Activated CD8-positive, alpha-beta T cell treated with anti-CD3 and anti-CD28 coated beads, Interleukin-2, amount 10 ng/mL, durations not matched to agents 7 days and 5 days (primary cell): ENCODE results near the gene ZNF442. TPM values are rescaled to one million over a fixed set of nuclear protein-coding genes. Genes with fewer than 3 reads are reported as not detected.
"Not testable (repeated sequence)": the region's sequence is repeated elsewhere in the genome, so short reads cannot be mapped to it uniquely, and the experiment has no call there.

Source experiments
- ATAC-seq: fragments of 150-1000 bp; cut with Tn5 transposase; one replicate; pipeline ENCODE4 v1.10.0; 2021; ENCODE audit warnings: moderate library complexity
- CTCF ChIA-PET: fragments of 350-600 bp; sonication (Branson Sonifier 250); formaldehyde crosslinking; loops from one replicate; lab custom pipeline; 2021; ENCODE audit warnings: antibody characterized with exemption; lab: Charles Lee
- POLR2A ChIA-PET: fragments of 350-600 bp; sonication (Branson Sonifier 250); formaldehyde crosslinking; loops from one replicate; lab custom pipeline; 2021; ENCODE audit warnings: antibody characterized with exemption; lab: Charles Lee
- DNase-seq: peaks from one replicate; pipeline ENCODE4 v3.0.0-alpha.2; 2020
- H3K27ac Mint-ChIP-seq: one replicate; pipeline ENCODE4 v1.8.0; 2021; ENCODE audit warnings: mild to moderate bottlenecking, mixed read lengths
- H3K27me3 Mint-ChIP-seq: one replicate; pipeline ENCODE4 v1.8.0; 2021; ENCODE audit warnings: low read depth, mixed read lengths
- H3K36me3 Mint-ChIP-seq: one replicate; pipeline ENCODE4 v1.8.0; 2021; ENCODE audit warnings: low read depth, mixed read lengths
- H3K4me1 Mint-ChIP-seq: one replicate; pipeline ENCODE4 v1.8.0; 2021; ENCODE audit warnings: low read depth, mixed read lengths
- H3K4me3 Mint-ChIP-seq: one replicate; pipeline ENCODE4 v1.8.0; 2021; ENCODE audit warnings: mild to moderate bottlenecking, mixed read lengths
- H3K9me3 Mint-ChIP-seq: one replicate; pipeline ENCODE4 v1.8.0; 2022; ENCODE audit warnings: mixed read lengths; ENCODE audit not compliant: insufficient read depth
- total RNA-seq, 2 experiments: library from RNA; stranded (reverse); gene quantifications; one replicate each; pipeline ENCODE4 v1.2.3, GENCODE V29; 2021

ZNF442 gene
- total RNA-seq, 2 experiments from 2014 or later: 1.3 to 2.0 TPM

DNA sequence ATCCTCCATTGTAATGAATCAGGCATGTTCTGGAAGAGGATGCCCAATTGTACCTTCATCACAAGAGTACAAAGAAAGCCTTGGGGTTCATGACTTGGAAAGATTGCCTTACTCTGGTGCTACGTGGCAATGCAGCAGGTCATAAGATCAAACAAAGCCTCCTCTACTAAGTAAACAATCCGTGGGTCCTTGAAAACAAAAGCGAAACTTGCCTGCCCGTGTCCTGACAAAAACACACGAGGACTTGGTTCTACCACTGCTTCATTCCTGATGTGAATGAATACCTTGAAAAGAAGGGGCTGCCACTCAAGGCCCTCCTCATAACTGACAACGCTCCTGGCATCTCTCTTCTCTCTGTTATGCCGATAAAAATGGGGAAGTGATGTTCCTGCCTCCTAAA is 50.9 kb downstream of the ZNF442 start:
- ATAC-seq: no peak
- CTCF ChIA-PET: no interaction called here
- no peak overlapping the region for H3K27ac Mint-ChIP-seq
- H3K9me3 Mint-ChIP-seq: peaks cover 27% of the 10 kb centered on the region
- POLR2A ChIA-PET: no interaction called here
- peaks cover 33% of the 10 kb centered on the region for H3K36me3 Mint-ChIP-seq
- DNase-seq: no peak
- H3K27me3 Mint-ChIP-seq: no peaks in the 10 kb centered on the region
- no peak overlapping the region for H3K4me3 Mint-ChIP-seq
- no peaks in the 10 kb centered on the region for H3K4me1 Mint-ChIP-seq

DNA sequence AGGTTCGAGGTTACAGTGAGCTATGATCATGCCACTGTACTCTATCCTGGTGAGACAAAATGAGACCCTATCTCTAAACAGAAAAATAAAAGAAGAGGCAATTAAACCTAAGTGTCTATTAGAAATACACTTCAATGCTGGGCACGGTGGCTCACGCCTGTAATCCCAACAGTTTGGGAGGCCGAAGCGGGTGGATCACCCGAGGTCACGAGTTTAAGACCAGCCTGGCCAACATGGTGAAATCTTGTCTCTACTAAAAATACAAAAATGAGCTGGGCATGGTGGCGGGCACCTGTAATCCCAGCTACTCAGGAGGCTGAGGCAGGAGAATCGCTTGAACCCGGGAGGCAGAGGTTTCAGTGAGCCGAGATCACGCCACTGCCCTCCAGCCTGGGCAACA is 56.6 kb downstream of the ZNF442 start:
- DNase-seq, H3K27me3 Mint-ChIP-seq, CTCF ChIA-PET, H3K9me3 Mint-ChIP-seq, H3K4me1 Mint-ChIP-seq, H3K36me3 Mint-ChIP-seq, H3K4me3 Mint-ChIP-seq, ATAC-seq, H3K27ac Mint-ChIP-seq: not testable (repeated sequence)
- POLR2A ChIA-PET: interaction anchor here (0.7 kb wide), 1 partner anchor 104 kb away, joined by 4 read pairs; no protein-coding TSS in a partner anchor

Other genes starting within 250 kb of the ZNF442 start
- 1 to 10 TPM; 3.2 to 4.1 TPM for gene ZNF20, start 225.3 kb downstream of the ZNF442 start, total RNA-seq
- gene ZNF625, start 208.9 kb downstream of the ZNF442 start, total RNA-seq: 1 to 10 TPM; 2.9 to 5.2 TPM
- 10 to 100 TPM; 13.9 to 14.7 TPM for gene ZNF136, start 202.6 kb downstream of the ZNF442 start, total RNA-seq
- 10 to 100 TPM in 1 of 2 experiments, 1 to 10 TPM in 1; 9.8 to 11.6 TPM for gene ZNF44, start 70.8 kb downstream of the ZNF442 start, total RNA-seq
- 1 to 10 TPM; 3.1 to 3.2 TPM for gene ZNF563, start 32.0 kb downstream of the ZNF442 start, total RNA-seq
- gene ZNF799, start 35.6 kb upstream of the ZNF442 start, total RNA-seq: 1 to 10 TPM; 4.5 to 4.7 TPM
- 1 to 10 TPM; 5.7 to 6.3 TPM for gene ZNF443, start 75.3 kb upstream of the ZNF442 start, total RNA-seq
- 1 to 10 TPM; 1.7 to 3.1 TPM for gene ZNF709, start 119.1 kb upstream of the ZNF442 start, total RNA-seq
- 10 to 100 TPM; 10.3 to 10.5 TPM for gene ZNF564, start 185.8 kb upstream of the ZNF442 start, total RNA-seq
- gene ZNF490, start 245.1 kb upstream of the ZNF442 start, total RNA-seq: 10 to 100 TPM; 16.2 to 16.5 TPM
- gene ZNF791, start 245.2 kb upstream of the ZNF442 start, total RNA-seq: 10 to 100 TPM; 26.6 to 29.4 TPM